A549 treated with dexamethasone at 1 μM for 4 hours (cell line): ENCODE data around the gene GCNT2. TPM values are rescaled to one million over a fixed set of nuclear protein-coding genes. Genes with fewer than 3 reads are reported as not detected.

Experiments
- total RNA-seq: library from RNA; stranded (reverse); fragments of 200-300 nt; extraction: Qiagen RNA extraction; gene quantifications from 5 replicates; pipeline ENCODE4 v1.2.3, GENCODE V29; 2022

Gene GCNT2
- total RNA-seq: 5.1 to 5.4 TPM (median 5.3 TPM) in 5 replicates

DNA sequence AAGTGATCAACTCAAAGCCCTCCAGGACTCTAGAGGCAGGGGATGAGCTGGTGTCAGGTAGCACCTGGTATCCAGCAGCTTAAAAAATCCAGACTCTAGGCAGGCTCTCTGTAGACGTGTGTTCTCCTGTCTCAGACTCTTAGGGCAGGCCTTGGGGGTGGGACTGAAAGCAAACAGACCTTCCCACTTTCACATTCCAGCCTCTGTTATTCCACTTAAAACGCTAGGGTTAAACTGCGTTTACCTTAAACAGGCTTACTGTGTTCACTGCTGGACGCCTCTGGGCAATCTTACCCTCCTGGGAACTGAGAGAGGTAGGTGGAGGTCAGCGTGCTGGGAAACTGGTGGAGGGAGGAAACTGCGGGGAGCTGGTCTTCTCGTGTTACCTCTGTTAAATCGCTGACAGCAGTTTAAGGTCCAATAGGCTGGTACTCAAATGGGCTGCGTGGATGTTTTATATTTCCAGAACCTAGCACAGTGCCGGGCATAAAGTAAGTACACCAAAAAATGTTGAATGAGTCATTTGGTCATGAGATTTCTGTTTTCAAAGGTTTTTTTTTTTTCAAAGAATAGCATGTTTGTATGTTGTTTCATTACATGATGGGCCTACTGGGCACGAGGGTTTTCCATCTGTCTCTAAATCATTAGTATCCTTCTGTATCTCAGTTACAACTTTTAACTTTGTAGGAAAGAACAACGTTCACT is at the start of gene GCNT2:
Gene GCNT2, plus strand, starts transcription at position 248 of the 705 bp plus-strand sequence. CDS start 7,561 bp downstream, outside the sequence.

Other genes with a start within 250 kb of the GCNT2 start
- 7.0 to 11.4 TPM (median 10.4 TPM) in 5 replicates for gene TFAP2A, start 106.3 kb upstream of the GCNT2 start, total RNA-seq
- 1.6 to 2.0 TPM (median 1.6 TPM) in 5 replicates for gene C6orf52, start 173.3 kb downstream of the GCNT2 start, total RNA-seq
- gene PAK1IP1, start 173.6 kb downstream of the GCNT2 start, total RNA-seq: 19.3 to 20.4 TPM (median 19.9 TPM) in 5 replicates
- 118 to 141 TPM (median 125 TPM) in 5 replicates for gene TMEM14C, start 201.7 kb downstream of the GCNT2 start, total RNA-seq
- gene TMEM14B, start 226.5 kb downstream of the GCNT2 start, total RNA-seq: 107 to 138 TPM (median 113 TPM) in 5 replicates